ENCODE results near the gene RPA3.
A peak's percentile ranks its signal among the peaks of the same experiment; 100 is the strongest.

RPA3 gene

DNA sequence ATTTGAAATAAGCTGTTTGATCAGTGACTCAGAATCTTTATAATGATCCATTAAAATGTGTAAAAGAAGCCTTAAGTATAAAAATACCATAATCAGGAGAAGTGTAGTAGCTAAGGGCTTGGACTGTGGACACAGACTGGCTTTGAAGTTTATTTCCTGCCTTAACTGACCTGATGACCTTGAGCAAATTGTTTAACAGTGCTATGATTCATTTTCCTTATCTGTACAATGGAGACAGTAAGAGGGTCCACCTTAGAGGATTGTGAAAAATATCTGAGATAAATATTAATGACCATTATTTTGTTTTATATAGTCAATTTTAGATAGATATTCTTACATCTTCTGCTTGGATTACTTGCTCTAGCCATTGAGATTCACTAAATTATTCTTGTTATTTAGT, 13.3 kb upstream of the RPA3 start:
- DNase-seq, result no peak

DNA sequence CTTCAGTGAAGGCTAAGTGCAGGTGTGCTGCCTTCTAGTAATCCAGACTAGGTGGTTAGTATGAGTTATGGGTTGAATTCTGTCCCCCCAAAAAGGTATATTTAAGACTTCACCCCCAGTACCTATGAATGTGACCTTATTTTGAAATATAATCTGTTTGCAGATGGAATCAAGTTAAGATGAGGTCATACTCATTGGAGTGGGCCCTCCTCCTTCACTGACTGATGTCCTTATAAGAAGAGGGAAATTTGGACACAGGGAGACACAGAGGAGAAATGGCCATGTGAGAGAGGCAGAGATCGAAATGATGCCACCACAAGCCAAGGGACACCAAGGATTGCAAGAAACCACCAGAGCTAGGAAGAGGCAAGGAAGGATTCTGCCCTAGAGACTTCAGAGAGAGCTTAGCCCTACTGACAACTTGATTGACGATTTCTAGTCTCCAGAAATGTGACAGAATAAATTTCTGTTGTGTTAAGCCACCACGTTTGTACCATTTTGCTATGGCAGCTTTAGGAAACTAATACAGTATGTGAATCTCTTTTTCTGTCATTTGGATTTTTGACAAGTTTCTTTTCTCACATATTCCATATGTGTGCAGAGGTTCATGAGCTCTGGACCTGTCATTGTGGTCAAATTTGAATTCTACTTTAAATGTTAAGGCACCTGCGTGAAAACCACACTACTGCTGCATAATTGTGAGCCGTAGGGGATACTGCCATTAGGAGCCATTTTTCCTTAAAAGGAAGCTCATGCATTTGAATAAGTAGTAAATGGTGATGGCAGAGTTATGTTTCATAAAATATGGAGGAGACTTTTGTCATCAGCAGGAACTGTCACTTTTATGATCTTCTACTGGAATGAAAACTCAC, 2.6 kb upstream of the RPA3 start:
- DNase-seq, result no peak

DNA sequence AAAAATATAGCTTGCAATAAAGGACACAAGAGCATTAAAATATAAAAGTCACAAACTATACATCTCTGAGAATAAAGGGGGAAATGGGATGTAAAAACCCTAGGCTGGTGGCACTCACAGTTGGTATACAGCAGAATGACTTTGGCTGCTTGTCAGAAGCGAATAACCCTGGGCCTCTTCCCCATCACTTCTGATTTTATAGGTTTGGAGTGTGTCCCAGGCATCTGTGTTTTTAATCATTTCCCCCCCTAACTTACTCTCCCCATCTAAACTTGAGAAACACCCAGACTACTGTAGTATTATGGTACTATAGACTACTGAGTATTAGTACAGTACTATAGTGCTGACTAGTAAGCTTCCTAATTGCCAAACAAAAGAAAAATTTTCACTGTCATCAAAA, 1.8 kb upstream of the RPA3 start:
- DNase-seq, result no peak

DNA sequence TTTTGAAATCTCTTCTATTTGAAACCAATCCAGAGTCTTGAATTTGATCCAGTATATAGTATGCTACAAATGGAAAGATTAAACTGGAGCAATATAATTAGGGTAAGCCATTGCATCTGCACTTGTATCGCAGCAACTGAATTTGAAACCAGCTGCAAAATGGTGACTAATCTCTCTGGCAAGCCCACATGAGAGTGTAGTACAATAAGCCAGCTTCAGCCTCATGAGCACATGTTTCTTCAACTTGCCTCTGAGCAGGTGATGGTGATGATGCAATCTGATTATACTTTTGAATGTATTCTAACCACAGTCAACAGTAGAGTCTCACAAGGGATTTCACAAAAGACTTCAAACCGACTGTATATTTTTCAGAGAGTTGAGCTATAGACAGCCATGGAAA, 829 bp upstream of the RPA3 start:
- no peak for DNase-seq

DNA sequence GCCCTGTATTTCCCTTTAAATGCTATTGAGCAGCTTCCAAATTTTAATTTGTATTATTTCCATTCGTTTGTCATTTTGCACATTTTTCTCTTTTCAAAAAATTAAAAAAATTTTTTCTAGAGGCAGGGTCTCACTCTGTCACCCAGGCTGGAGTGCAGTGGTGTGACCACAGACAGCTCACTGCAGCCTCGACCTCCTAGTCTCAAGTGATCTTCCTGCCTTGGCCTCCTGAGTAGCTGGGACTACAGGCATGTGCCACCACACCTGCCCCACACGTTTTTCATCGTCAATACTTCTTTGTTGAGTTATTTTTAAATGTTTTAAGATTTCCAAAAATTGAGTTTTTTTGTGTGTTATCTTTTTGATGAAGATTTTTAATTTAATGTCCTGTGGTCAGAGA, 4.7 kb downstream of the RPA3 start:
- DNase-seq, result no peak

DNA sequence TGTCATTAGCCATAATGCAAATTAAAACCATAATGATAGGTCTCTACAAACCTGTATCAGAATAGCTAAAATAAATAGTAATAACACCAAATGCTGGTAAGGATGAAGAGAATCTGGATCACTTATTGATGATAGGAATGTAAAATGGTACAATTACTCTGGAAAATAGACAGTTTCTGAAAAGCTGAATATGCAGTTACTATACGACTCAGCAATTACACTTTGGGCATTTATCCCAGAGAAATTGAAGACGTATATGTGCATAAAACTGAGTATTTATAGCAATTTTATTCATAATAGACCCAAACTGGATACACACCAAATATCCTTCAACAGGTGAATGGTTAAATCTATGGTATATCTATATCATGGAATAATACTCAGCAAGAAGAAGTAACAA, 7.9 kb downstream of the RPA3 start:
- DNase-seq, result no peak

DNA sequence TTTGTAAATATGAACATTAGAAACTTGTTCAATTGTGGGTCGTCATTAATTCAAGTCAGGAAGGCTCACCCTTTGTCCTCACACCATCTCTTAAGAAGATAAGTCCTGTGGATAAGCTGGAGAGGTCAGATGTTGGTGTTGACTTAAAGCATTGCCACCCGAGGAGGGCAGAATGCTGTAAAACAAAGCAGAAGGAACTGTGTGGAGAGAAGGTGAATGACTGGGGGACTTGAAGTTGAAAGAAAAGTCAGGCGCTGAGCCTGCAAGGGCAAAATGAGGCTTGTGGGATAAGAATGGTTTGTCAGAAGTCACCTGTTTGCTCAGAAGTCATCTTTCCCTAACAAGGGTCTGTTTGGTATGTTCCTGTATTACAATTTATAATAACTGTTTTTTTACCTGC, 9.1 kb downstream of the RPA3 start:
- peak; percentile 61 for DNase-seq

DNA sequence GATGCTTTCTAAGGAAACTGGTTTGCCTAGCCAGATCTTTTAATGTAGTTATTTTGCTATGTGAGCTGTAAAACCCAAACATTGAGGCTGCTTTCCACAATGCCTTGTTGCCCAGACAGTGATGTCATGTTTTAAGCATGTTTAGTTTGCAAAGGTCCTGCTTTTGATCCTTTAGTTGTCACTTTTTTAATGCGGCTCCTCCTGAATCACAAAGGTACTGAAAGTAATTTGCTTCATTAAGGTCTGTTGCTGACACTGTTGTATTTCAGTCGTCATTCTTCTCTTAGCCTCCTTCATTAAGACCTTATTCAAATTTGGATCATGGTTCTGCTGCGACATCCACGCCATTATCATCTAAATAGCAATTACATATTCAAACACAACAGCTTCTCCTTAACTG, 10.6 kb downstream of the RPA3 start:
- DNase-seq, result peak; percentile 67

DNA sequence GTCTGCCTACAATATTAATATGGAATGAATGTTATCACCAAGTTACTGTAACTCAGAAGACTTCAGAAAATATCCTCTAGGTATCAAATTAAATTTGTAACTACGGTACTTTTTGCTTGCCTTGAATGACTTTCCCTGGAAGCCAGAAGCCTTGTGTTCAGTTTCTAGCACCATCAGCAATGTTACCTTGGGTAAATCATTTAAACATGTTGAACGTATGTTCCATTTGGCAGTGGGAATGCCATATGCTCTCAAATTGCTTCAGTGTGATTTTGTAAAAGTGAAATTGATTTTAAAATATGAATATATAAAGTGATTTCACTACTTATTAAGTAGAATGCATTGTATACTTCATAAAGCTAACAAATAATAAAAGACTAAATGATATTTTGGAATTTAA, 11.2 kb downstream of the RPA3 start:
- DNase-seq, result no peak

DNA sequence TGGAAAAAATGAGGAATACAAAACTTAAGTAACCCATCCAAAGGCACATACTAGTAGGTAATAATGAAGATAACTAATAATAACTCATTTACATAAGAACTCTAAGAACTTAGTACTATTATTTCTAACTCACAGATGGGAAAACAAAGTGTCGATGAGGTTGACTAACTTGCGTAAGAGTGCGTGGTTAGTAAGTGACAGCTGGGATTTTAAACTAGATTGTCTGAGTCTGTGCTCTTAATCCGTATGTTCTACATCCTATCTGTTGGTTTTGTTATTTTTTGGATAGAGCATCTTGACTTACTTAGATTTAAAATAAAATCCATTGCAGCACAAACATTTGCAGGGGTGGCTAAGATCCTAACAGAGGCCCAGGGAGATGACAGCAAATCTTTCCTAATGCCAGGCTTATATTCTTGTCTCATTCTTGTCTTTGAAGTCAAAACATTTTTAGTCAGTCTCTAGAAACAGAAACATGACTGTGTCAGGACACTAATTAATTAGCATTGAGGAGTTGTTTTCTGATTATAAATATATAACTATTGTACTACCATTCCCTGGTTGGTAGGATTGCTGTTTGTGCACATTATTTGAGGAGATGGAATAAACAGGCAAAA, 11.7 kb downstream of the RPA3 start:
- no peak for DNase-seq

DNA sequence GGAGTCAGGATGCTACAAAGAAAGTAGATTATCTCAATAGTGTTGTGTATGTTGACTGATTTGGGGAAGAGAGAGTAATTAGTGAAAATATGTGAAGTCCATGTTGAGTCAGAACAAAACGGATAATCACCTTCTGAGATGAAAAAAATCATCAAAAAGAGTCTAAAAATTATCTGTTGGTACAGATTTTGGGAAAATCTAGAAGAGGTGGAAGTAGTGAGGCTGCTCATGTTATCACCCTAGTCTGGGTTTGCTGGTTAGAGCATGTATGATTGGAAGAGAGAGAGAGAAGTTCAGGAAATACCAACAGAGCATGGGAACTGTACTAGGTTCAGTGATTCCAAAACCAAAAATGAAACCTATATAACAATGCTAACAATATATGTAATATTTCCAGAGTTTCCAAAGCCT, 12.3 kb downstream of the RPA3 start:
- DNase-seq, result no peak

DNA sequence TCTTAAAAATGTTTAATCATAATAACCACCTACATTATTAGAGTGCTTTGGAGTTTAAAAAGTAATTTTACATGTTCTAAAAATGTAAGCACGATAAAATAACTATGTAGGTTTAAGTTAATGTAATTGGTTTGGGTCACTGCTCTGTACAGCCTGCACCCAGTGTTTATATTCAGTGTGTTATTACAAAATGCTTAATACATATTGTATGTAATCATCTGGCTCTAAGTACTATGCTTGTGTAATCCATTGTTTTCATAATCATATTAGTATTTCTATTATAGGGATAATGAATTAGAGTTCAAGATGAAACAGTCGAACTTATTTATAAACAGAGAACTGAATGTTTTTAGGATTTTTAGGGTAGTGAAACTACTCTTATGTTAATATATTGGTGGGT, 13.1 kb downstream of the RPA3 start:
- DNase-seq, result no peak

DNA sequence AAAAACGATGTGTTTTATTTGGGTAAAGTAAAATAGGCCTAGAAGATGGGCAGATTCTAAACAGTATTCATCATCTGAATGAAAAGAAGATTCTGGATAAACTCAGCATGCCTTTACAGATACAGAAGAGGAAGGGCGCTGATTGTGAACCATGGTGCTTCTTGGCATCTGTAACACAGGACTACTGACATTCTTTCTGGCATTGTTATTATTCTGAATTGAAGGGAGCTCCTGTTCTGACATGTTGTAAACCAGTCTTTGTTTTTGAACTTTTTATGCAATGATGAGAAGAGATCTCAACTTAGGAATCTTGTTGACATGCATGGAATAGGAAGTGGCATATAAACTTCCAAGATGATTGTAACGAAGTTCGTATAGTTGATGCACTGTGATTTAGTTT, 13.5 kb downstream of the RPA3 start:
- no peak for DNase-seq

DNA sequence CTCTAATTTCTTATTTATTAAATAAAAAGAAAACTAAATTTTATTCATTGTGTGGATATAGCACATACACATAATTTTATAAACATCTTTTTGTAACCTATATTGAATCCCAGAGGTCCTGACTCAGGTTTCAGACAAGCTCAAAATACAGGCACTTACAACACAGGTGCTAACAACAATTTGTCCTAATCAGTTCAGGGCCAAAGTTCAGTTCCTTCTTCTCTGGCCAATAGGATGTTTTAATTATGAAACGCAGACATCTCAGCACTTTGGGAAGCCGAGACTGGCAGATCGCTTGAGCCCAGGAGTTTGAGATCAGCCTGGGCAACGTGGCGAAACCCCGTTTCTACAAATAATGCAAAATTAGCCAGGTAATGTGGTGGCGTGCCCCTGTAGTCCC, 15.0 kb downstream of the RPA3 start:
- DNase-seq, result no peak

DNA sequence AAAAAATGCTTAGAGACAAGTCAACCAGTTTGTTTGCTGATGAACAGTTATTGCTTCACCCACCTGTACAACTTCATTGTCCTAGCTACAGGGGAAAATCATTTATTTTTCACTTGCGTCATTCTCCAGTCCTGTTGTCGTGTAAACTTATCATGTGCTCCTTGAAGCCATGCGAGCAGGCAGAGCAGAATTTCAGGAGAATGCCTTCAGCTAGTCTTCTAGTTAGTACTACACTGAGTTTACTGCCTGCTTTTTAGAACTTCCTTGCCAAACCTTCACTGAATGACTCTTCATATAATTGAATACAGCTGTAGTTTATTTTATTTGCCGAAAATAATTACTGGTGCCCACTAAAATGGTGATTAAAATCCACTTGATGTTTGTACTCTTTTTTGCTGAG, 15.6 kb downstream of the RPA3 start:
- no peak for DNase-seq

DNA sequence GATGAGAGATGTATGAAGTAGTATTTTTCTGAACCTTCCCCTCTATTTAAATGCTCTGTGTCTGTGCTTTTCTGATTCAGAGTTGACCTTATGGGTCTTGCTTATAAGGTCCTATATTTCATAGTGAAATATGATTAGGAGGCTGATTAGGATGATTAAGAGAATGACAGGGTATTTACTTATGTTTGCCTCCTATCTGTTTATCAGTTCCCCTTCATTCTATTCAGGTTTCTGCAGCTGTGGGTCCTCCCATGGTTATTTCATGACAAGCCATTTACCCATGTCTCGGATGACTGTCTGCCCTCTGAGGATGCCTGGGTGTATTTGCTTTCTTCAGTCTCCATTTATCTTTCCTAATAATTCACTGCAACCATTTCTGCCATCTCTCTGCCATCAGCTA, 16.9 kb downstream of the RPA3 start:
- no peak for DNase-seq

DNA sequence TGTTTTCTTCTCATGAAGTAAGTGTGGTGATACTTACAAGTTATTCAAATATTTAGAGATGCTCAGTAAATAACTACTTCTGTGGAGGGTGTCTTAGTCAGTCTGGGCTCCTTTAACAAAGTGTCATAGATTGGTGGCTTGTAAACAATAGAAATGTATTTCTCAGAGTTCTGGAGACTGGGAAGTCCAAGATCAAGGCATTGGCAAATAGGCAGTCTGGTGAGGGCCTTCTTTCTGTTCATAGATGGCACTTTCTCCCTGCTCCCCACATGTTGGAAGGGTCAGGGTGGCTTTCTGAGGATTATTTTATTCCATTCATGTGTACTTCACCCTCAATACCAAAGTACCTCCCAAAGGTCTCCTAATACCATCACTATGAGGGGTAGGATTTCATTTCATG, 18.4 kb downstream of the RPA3 start:
- no peak for DNase-seq

DNA sequence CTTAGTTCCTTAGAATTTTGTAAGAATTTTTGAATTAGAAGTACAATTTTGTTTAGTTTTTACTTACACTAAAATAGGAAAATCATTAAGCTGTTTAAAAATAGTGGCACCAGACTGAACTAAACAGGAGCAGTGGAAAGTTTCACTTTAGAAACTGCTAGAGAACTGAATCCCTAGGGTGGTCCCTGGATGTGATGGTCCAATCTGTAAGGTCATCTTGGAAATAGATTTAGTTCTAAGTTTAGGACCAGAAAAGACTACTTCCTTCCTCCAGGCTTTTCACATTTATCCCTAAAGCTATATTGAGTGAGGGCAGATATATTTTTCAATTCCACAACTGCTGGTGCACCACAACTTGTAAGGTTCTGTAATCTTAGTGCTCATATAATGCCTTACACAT, 19.0 kb downstream of the RPA3 start:
- DNase-seq, result no peak

DNA sequence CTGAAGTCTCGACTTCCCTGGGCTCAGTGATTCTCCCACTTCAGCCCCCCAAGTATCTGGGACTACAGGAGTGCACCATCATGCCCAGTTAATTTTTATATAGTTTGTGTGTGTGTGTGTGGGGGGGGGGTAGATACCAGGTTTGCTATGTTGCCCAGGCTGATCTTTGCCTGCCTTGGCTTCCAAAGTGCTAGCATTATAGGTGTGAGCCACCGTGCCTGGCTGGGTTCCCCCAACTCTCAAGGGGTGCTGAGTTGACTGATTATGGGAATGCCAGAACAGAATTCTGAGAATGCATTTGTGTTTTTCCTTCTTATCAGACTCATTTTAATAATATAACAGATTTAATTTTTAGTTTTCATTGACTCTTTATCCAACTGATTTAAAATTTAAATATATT, 19.5 kb downstream of the RPA3 start:
- DNase-seq, result no peak

DNA sequence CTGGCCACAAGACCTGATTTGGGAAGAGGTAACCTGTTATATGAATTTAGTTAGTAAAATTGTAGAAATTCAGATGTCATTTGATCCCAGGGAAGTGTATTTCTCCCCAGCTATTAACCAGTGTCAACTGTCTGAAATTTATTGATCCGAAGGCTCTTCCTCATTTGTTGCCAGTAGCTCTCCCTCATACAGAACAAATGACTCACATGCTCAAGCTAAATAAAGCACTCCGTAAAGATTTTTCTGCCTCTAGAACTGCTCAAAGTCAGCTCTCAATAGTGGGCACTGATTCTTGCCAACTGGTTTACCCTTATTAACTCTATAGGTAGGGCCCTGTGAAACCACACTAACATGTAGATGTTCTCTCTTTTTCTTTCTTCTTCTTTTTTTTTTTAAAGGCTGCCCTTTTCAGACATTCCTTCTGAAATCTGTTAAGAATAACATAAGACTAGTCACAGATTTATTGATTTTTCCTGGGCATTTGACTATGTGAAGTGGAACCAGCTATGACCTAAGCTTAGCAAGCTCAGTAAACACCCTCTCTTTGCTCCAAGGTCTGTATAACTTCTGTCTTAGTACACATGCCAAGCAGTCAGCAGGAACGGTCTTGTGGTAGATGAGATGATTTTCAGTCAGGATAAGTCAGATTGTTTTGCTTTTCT, 21.8 kb downstream of the RPA3 start:
- DNase-seq, result no peak

DNA sequence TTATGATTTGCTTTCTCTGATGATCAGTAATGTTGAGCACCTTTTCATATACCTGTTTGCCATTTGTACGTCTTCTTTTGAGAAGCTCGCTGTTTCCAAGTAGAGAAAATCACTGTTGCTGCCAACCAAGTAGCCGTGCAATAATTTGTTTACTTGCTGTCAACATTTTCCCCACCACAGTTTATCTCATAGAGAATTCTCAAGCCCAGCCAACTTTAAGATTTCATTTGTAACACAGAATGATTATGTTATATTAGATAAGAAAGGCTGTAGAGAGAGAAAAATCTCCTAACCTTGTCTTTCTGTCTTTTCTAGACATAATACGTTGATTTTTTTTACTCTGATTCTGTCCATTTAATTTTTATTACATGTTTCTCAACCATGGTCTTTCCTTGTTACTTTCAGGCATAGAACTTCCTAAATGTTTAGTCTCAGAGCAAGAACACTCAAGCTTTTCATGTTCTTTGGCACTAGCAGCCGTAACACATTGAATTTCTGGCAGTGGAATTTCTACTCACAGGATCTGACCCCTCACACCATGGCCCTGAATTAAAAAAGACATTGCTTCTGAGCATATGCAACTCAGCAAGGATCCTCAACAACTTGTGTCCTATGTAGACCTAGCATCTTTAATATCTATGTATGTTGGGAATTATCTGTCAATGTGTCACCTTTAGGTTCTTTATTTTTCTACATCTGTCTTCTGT, 23.1 kb downstream of the RPA3 start:
- DNase-seq, result no peak

DNA sequence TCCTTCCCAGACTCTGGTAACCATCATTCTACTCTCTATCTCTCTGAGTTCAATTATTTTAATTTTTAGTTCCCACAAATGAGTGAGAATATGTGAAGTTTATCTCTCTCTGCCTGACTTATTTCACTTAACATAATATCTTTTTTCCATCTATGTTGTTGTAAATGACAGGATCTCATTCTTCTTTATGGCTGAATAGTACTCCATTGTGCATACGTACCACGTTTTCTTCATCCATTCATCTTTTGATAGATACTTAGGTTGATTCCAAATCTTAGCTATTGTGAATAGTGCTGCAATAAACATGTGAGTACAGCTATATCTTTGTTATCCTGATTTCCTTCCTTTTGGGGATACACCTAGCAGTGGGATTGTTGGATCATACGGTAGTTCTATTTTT, 23.9 kb downstream of the RPA3 start:
- DNase-seq, result no peak

DNA sequence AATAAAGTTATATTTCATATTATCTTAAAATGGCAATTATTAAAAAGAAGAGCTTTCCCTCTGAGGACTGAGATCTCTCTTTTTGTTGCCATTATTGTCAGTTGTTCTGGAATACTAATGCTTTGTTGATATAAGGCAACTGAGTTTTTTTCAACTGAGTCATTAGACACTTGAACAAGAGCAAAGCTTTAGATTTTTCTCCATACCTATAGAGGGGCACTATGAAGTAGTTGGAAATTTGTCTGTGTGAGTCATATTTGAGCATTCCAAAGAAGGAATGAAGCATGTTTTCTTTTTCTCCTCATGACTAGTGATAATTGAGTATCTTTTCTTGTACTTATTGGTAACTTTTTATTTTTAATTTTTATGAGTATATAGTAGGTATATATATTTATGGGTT, 24.5 kb downstream of the RPA3 start:
- no peak for DNase-seq

DNA sequence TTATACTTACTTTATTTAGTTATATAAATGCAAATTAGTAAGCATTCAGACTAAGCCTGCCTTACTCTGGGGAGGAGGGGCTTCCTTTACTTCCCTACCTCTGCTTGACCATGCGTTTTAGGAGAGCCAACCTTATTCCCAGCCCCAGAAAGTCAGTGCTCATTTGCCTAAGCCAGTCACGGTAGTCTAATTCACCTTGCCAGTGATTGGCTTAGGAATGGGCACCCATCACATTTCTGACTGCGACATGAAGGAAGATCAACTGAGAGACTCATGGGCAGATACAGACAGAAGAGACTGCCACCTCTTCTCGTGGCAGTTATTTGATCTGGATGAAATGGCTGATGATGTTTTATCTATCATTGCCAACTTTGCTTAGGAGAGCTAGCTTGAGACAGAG, 29.5 kb downstream of the RPA3 start:
- DNase-seq, result no peak
